ENCODE measurements around the gene GRIN2A.

DNA sequence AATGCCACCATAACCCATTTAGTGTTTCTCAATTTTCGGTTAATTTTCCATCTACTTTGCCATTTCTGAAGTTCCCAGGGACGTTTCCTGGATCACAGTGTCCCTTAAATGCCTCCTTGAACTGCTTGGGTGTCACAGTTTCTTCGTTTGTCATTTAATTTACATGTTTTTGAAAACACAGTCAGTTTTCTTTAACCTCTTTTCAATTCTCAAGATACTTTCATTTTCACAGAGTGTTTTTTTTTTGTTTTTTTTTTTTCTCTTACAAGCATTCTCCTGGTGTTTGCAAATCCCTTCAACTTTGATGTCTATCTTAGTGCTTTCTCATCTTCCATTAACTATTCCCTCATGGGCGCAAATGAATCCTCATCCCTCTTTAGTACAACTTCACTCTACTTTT, 283.7 kb downstream of the GRIN2A start:
- TF ChIP-seq CTCF (IDR thresholded peaks at IDR 0.05) = no peak
- no peak for TF ChIP-seq EZH2 (IDR thresholded peaks at IDR 0.05; ENCODE audit: borderline replicate concordance, insufficient read depth, low read depth, low read length, poor library complexity, severe bottlenecking)
